ENCODE measurements around the gene RNF130. TPM values are rescaled to one million over a fixed set of nuclear protein-coding genes. Genes with fewer than 3 reads are reported as not detected.

The RNF130 gene
- 45.9 TPM for total RNA-seq
- long read RNA-seq, transcript RNF130-205 (9 exons, 2,263 nt): major isoform, 127 of 140 reads
- long read RNA-seq, partial matches to known transcripts: 3 of 140 reads
- long read RNA-seq, other reads (novel, unspliced or antisense): 8 of 140 reads

DNA sequence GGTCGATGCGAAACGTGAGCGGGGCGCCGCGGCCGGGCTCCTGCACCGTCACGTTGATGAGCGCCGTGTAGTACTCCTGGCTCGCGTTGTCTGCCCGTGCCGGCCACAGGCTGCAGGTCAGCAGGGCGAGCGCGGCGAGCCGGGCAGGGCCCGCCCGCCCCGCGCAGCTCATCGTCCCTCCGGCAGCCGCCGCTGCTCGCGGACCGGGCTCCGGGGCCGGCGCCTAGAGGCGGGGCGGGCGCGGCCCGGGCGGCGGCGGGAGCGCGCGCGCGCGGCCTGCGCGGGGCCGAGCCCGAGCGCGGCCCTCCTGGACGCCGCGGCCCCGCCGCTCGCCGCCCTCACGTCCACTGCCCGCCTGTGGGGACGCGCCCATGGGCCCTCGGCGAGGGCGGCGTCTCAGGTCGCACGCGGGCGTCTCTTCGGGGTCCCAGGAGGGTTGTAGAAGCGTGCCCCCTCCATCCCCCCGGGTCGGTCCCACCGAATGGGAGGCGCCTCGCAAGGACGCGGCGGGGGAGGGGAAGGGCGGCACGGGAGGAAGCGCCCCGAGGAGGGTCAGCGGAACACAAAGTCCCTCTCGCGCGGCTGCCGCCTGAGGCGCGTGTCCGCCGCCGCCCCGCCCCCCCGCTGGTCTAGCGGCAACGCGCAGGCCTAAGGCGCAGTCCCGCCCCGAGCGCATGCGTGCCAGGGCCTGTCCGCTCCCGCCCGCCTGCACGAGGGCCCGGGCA is at the start of gene RNF130:
Gene RNF130 (minus strand): TSS at position 229 of the 725 bp plus-strand sequence. CDS start 57 bp downstream, at position 172.
- peak; percentile 93 for DNase-seq
- intact Hi-C loops (cut with micrococcal nuclease): loop anchor here (10.0 kb wide), 1 partner anchor 87 kb away; no protein-coding TSS in a partner anchor
- TF ChIP-seq, protein P1, sequence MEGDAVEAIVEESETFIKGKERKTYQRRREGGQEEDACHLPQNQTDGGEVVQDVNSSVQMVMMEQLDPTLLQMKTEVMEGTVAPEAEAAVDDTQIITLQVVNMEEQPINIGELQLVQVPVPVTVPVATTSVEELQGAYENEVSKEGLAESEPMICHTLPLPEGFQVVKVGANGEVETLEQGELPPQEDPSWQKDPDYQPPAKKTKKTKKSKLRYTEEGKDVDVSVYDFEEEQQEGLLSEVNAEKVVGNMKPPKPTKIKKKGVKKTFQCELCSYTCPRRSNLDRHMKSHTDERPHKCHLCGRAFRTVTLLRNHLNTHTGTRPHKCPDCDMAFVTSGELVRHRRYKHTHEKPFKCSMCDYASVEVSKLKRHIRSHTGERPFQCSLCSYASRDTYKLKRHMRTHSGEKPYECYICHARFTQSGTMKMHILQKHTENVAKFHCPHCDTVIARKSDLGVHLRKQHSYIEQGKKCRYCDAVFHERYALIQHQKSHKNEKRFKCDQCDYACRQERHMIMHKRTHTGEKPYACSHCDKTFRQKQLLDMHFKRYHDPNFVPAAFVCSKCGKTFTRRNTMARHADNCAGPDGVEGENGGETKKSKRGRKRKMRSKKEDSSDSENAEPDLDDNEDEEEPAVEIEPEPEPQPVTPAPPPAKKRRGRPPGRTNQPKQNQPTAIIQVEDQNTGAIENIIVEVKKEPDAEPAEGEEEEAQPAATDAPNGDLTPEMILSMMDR (IDR thresholded peaks at IDR 0.05; ENCODE audit: borderline replicate concordance): no peak

DNA sequence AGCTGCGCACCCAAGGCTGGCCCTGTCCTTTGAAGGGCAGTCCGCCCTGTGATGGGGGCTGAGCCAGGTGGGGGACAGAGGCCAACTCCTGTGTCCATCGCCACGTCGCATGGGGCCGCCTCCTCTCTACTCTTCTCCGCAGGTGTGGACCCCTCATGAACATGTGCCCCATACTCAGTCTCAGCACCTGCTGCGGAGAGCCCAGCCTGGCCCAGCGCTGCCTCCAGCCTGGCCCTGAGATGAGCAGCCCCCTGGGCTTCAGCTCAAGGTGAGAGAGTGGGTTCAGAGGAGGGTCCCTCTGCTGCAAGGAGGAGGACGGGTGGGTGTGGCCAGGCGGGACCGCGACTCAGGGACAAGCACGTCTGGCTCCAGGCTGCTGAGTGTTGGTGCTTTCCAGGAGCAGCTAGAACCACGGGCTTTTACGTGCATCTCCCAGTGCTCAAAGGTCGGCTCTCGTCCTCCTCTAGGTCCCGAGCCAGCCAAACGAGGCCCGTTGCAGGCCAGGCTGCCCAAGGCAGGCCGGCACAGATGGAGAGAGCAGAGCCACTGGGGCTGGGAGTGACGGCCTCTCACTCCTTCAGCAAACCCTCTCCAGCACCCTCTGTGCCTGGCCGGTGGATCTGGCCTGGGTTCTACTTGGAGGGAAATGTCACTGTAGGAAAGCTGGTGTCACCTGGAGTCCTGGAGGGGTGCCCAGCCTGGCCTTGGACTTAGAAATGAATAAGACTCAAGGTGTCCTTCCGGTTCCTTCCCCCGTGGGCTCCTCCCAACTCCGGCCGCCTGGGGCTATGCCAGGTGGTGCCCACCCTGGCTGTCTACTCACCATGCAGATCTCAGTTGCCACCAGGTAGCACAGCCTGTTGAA is 48.9 kb upstream of the RNF130 start:
- no peaks in the 10 kb centered on the region for H3K4me1 ChIP-seq
- intact Hi-C loops (cut with micrococcal nuclease): no loop called here
- H3K27ac ChIP-seq (replicated peaks): no peak overlapping the region
- DNase-seq: no peak
- H3K9me3 ChIP-seq (replicated peaks): no peaks in the 10 kb centered on the region
- TF ChIP-seq, protein P1 (IDR thresholded peaks at IDR 0.05; ENCODE audit: borderline replicate concordance): no peak
- no peak overlapping the region for H3K4me3 ChIP-seq
- peaks cover 73% of the 10 kb centered on the region for H3K27me3 ChIP-seq (ENCODE audit: low read depth)
- no peaks in the 10 kb centered on the region for H3K36me3 ChIP-seq

More for the DNA sequence above, at the start of gene RNF130:
- peaks cover 6% of the 10 kb centered on the region for H3K9me3 ChIP-seq (replicated peaks)
- H3K4me3 ChIP-seq: peak within 1 kb of the TSS; percentile 98
- peak within 1 kb of the TSS; percentile 99 for H3K27ac ChIP-seq (replicated peaks)
- no peaks in the 10 kb centered on the region for H3K27me3 ChIP-seq (ENCODE audit: low read depth)
- no peaks in the 10 kb centered on the region for H3K36me3 ChIP-seq
- peaks cover 42% of the 10 kb centered on the region for H3K4me1 ChIP-seq

- H3K36me3 ChIP-seq: no peaks in the 10 kb centered on the region
- DNase-seq: no peak
- no peak overlapping the region for H3K27ac ChIP-seq (replicated peaks)
- H3K27me3 ChIP-seq (ENCODE audit: low read depth): peaks cover 67% of the 10 kb centered on the region
- H3K4me3 ChIP-seq: no peak overlapping the region
- TF ChIP-seq, protein P1 (IDR thresholded peaks at IDR 0.05; ENCODE audit: borderline replicate concordance): no peak
- intact Hi-C loops (cut with micrococcal nuclease): no loop called here
- no peaks in the 10 kb centered on the region for H3K4me1 ChIP-seq
- no peaks in the 10 kb centered on the region for H3K9me3 ChIP-seq (replicated peaks)
These were observed 48.3 kb upstream of the RNF130 start for GRCh38 chr5:180119903-180120236.

DNA sequence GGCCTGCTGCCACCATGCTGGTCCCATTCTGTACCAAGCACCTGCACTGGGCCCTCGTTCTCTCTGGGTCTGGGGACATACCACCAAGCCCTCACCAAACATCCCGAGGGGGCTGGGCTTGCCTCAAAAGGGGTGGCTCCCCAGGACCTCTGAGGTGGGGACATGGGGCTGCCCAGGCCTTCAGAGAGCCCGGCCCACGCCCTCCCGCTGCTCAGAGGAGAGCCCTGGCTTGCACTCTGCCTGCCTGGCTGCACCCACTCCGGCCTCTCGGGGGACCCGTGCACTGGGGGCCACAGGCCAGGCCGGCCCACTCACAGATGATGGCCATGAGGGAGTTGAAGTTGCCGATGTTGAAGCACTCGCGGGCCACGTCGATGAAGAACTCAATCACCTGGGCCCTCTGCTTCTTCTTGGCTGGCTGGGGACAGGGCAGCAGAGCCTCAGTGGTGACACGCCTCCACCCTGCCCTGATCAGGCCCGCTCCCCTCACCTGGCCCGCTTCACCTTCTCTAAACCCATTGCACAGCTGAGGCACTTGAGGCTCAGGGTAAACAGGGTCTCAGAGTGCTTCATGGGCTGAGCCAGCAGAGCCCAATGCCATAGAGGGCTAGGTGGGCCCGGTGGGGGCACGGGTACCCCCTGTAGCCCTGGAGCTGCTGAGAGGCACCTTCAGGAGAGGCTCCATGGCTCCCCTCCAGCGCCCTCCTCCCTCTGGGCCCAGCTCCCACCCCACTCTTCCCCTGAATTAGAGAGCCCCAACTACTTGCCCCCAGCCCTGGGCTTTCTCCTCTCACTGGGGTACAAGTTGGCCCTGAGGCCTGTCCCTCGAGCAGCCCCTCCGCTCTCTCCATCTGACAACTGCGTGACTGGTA is 47.7 kb upstream of the RNF130 start:
- Histone ChIP-seq H3K4me3 (no peak overlapping the region), H3K9me3 (replicated peaks) (no peaks in the 10 kb centered on the region), H3K27ac (replicated peaks) (no peak overlapping the region), H3K27me3 (ENCODE audit: low read depth) (peaks cover 60% of the 10 kb centered on the region), H3K4me1 (no peaks in the 10 kb centered on the region), H3K36me3 (no peaks in the 10 kb centered on the region)
- DNase-seq: no peak
- intact Hi-C loops (cut with micrococcal nuclease): no loop called here
- TF ChIP-seq, protein P1 (IDR thresholded peaks at IDR 0.05; ENCODE audit: borderline replicate concordance): no peak

- peaks cover 52% of the 10 kb centered on the region for H3K27me3 ChIP-seq (ENCODE audit: low read depth)
- DNase-seq: no peak
- no peaks in the 10 kb centered on the region for H3K9me3 ChIP-seq (replicated peaks)
- no peaks in the 10 kb centered on the region for H3K4me1 ChIP-seq
- no peaks in the 10 kb centered on the region for H3K36me3 ChIP-seq
- TF ChIP-seq, protein P1 (IDR thresholded peaks at IDR 0.05; ENCODE audit: borderline replicate concordance): no peak
- intact Hi-C loops (cut with micrococcal nuclease): no loop called here
- H3K27ac ChIP-seq (replicated peaks): no peak overlapping the region
- no peak overlapping the region for H3K4me3 ChIP-seq
These were observed 46.8 kb upstream of the RNF130 start for GRCh38 chr5:180118391-180118791.
